Gastroesophageal sphincter (tissue), 4 donors: ENCODE data around the gene PNPLA8. TPM values are rescaled to one million over a fixed set of nuclear protein-coding genes. Genes with fewer than 3 reads are reported as not detected.
A peak's percentile ranks its signal among the peaks of the same experiment; 100 is the strongest.

Experiments
- ATAC-seq: fragments of 150-250 bp; one replicate; pipeline ENCODE4 v1.9.1; 2016; ENCODE audit warnings: mild to moderate bottlenecking, moderate library complexity
- H3K27ac ChIP-seq, 4 donors: fragments of 200-600 bp; sonication (generic) in 3 of 4; 1 replicate in 3 of 4; 2 replicates in 1 of 4; pipeline ENCODE4 v1.5.1; 2016 to 2019
- H3K27me3 ChIP-seq: fragments of 200-600 bp; sonication (generic); one replicate; pipeline ENCODE4 v1.5.1; 2019
- H3K36me3 ChIP-seq, 2 donors: fragments of 200-600 bp; sonication (generic); one replicate each; pipeline ENCODE4 v1.5.1; 2019; ENCODE audit warnings: control low read depth in 1 of 2
- H3K4me1 ChIP-seq, 3 donors: fragments of 200-600 bp; sonication (generic); 1 replicate in 2 of 3; 2 replicates in 1 of 3; pipeline ENCODE4 v1.5.1; 2016 to 2019; ENCODE audit warnings: control low read depth in 2 of 3
- H3K4me3 ChIP-seq, 2 donors: fragments of 200-600 bp; sonication (generic); one replicate each; pipeline ENCODE4 v1.5.1; 2019; ENCODE audit warnings: mild to moderate bottlenecking in 1 of 2, moderate library complexity in 1 of 2
- H3K9me3 ChIP-seq, 3 donors: fragments of 200-600 bp; sonication (generic); one replicate each; pipeline ENCODE4 v1.5.1; 2017 to 2019; ENCODE audit warnings: control low read depth in 2 of 3
- EP300 ChIP-seq: sonication (generic); formaldehyde crosslinking; IDR thresholded peaks from one replicate; pipeline ENCODE4 v1.6.1; 2017; ENCODE audit warnings: antibody characterized with exemption, mild to moderate bottlenecking
- POLR2A ChIP-seq, 2 donors: fragments of 450-650 bp; IDR thresholded peaks; one replicate each; pipeline ENCODE4 v1.6.1; 2017; ENCODE audit warnings: antibody characterized with exemption in 2 of 2, mild to moderate bottlenecking in 2 of 2, moderate library complexity in 1 of 2
- POLR2AphosphoS5 ChIP-seq: sonication (generic); formaldehyde crosslinking; IDR thresholded peaks from one replicate; pipeline ENCODE4 v1.6.1; 2017; ENCODE audit warnings: antibody characterized with exemption
- WGBS, 2 donors: methylation state at CpG; one replicate each; pipeline ENCODE4 v1.1.5; 2018; ENCODE audit warnings: low coverage in 1 of 2; 5-methylcytosine and 5-hydroxymethylcytosine counted together
- total RNA-seq, 4 donors: library from RNA; depleted of rRNA; stranded (reverse); fragments of >200 nt; gene quantifications; one replicate each; pipeline ENCODE4 v1.1.0, GENCODE V29; 2016
- TF ChIP-seq, protein P1 (sequence below), 4 experiments: fragments of 200-600 bp in 2 of 4; fragments of 450-650 bp in 2 of 4; sonication (generic) in 1 of 4; IDR thresholded peaks; one replicate each; pipeline ENCODE4 v1.5.1; 2017 to 2019; ENCODE audit warnings: antibody characterized with exemption in 4 of 4, mild to moderate bottlenecking in 2 of 4, moderate library complexity in 2 of 4

The PNPLA8 gene
- total RNA-seq, 4 donors from 2014 or later = 28.3 to 52.1 (median 44.9) TPM

DNA sequence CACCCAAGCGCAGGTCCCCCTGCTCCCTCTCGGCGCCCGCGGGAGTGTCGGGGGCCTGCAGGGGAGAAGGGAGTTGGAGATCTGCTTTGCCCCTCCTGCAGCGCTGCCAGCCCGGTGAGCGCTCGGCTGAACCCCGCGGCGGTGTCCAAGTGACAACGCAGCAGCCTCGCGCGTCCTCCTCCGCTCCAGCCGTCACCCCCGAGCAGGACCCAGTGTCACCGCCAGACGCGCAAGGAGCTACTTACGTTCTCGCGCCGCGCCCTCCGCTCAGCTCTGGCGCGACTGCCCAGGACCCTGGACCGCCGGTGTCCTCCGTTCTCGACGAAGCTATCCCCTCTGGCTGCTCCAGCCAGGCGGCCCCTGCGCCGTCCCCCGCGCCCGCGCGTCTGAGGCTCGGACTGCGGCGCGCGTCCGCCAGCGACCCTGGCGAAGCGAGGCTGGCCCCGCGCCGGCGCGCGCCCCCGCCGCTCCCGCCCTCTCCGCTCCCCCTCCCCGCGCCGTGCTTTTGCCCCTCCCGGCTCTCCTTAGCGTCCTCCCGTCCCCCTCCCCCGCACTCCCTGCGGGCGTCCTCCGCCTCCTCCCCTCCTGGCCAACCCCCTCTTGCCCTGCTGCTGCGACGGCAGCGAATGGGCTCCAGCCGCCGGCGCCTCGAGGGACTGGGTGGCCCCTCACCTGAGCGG, 69.8 kb downstream of the PNPLA8 start, which contains the start of gene NRCAM:
TSS of gene NRCAM (minus strand) at position 439 of the 680 bp plus-strand sequence. CDS start 216,372 bp downstream, outside the sequence.
- TF ChIP-seq POLR2A (IDR thresholded peaks at IDR 0.05) = no peak
- no peak for TF ChIP-seq EP300
- TF ChIP-seq, protein P1, sequence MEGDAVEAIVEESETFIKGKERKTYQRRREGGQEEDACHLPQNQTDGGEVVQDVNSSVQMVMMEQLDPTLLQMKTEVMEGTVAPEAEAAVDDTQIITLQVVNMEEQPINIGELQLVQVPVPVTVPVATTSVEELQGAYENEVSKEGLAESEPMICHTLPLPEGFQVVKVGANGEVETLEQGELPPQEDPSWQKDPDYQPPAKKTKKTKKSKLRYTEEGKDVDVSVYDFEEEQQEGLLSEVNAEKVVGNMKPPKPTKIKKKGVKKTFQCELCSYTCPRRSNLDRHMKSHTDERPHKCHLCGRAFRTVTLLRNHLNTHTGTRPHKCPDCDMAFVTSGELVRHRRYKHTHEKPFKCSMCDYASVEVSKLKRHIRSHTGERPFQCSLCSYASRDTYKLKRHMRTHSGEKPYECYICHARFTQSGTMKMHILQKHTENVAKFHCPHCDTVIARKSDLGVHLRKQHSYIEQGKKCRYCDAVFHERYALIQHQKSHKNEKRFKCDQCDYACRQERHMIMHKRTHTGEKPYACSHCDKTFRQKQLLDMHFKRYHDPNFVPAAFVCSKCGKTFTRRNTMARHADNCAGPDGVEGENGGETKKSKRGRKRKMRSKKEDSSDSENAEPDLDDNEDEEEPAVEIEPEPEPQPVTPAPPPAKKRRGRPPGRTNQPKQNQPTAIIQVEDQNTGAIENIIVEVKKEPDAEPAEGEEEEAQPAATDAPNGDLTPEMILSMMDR (IDR thresholded peaks at IDR 0.05) = no peak
- no peak for TF ChIP-seq POLR2AphosphoS5
- no CpG with 5 or more reads among the region's 81 CpGs for WGBS, 2 donors
- peak; percentile 24 for ATAC-seq
- peaks cover 67% of the 10 kb centered on the region for H3K27me3 ChIP-seq
- no peaks in the 10 kb centered on the region for H3K36me3 ChIP-seq
- H3K4me1 ChIP-seq = peaks cover 0 to 28% (median 15%) of the 10 kb centered on the region in 3 donors
- peak within 1 kb of the TSS in 1 of 4 donors; percentile 48 for H3K27ac ChIP-seq
- H3K9me3 ChIP-seq = no peaks in the 10 kb centered on the region
- peak within 1 kb of the TSS; percentile 6 to 55 for H3K4me3 ChIP-seq

DNA sequence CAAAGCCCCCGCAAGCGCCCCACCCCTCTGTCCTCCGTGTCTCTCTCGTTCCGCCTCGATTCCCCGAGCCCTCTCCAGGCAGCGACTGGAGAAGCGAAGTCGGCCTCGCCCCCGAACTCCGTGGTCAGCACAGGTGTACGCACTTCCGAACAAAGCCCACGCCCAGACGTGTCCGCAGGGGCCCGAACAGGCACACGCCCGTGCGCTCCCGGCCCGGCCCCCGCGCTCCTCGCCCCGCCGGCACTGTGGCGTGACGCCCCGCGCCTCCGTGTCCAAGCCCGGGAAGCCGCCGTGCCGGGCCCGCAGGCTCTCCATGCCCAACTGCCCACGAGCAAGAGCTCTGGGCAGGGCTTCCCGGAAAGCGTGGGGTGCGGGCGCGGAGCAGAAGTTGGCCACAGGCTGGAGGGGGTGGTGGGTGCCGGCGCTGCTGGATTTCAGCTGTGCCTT, 70.4 kb downstream of the PNPLA8 start:
- peak; percentile 31 for ATAC-seq
- Histone ChIP-seq H3K27me3 (peaks cover 67% of the 10 kb centered on the region), H3K36me3 (no peaks in the 10 kb centered on the region), H3K27ac (peak overlapping the region in 1 of 4 donors; percentile 48), H3K9me3 (no peaks in the 10 kb centered on the region), H3K4me1 (peaks cover 0 to 28% (median 15%) of the 10 kb centered on the region in 3 donors), H3K4me3 (peak overlapping the region; percentile 6 to 55)
- no CpG with 5 or more reads among the region's 47 CpGs for WGBS, 2 donors
- TF ChIP-seq EP300 (no peak), POLR2A (IDR thresholded peaks at IDR 0.05) (no peak), POLR2AphosphoS5 (no peak)
- TF ChIP-seq, protein P1 (IDR thresholded peaks at IDR 0.05) = no peak

DNA sequence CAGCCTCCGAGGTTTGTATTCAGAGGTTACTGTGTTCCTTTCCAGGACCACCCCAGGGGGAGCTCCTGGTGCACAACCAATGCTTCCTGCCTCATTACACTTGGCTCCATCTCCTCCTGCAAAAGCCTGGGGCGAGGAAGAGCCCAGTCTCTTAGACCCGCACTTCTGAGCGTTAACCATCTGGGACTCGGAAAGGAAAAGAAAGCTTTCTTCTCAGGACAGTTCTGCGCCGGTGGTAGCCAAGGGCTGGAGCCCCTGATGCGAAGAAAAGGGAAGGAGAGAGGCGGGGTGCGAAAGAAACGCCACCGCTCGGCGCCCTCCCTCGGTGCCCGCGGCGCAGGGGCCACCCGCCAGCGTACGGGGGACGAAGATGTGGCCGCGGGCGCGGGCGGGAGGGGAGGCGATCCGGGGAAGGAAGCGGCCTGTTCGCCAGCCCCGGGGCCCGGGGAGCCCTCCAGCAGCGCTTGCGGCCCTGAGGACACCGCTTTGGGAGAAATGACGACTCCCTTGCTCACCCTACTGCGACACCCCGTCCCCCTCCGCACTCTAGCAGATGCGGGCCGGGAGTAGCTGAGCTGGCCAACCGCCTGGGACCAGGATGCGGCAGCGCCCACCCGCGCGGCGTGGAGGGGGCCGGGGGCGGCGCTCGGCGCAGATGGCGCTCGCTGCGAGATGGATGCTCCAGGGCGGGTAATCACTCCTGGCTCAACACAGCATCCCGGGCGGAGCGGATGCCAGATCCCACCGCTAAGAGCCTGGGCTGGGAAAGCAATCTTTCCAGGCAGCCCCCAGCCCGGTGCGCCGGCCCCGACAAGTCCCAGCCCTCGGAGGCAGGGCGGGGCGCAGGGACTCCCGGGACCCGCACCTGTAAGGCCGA, 71.0 kb downstream of the PNPLA8 start:
- Histone ChIP-seq H3K36me3 (no peaks in the 10 kb centered on the region), H3K4me3 (peak overlapping the region; percentile 6 to 55), H3K27ac (peak overlapping the region in 1 of 4 donors; percentile 48), H3K27me3 (peaks cover 67% of the 10 kb centered on the region), H3K9me3 (no peaks in the 10 kb centered on the region), H3K4me1 (peaks cover 0 to 28% (median 15%) of the 10 kb centered on the region in 3 donors)
- no peak for ATAC-seq
- TF ChIP-seq POLR2AphosphoS5 = no peak
- TF ChIP-seq, protein P1 (IDR thresholded peaks at IDR 0.05) = no peak
- no CpG with 5 or more reads among the region's 72 CpGs for WGBS, 2 donors

GRCh38 chr7:108454317-108454673, 71.6 kb downstream of the PNPLA8 start:
- Histone ChIP-seq H3K27ac (no peak overlapping the region), H3K36me3 (no peaks in the 10 kb centered on the region), H3K9me3 (no peaks in the 10 kb centered on the region), H3K27me3 (peaks cover 61% of the 10 kb centered on the region), H3K4me1 (peaks cover 0 to 28% (median 15%) of the 10 kb centered on the region in 3 donors), H3K4me3 (peak overlapping the region in 1 of 2 donors; percentile 55)
- TF ChIP-seq EP300 = no peak
- no peak for TF ChIP-seq POLR2A (IDR thresholded peaks at IDR 0.05)
- TF ChIP-seq POLR2AphosphoS5 = no peak
- TF ChIP-seq, protein P1 (IDR thresholded peaks at IDR 0.05) = no peak
- WGBS, 2 donors = 58 to 62% methylated on average over 4 of the region's 4 CpGs
- ATAC-seq = no peak
